ENCODE results near the gene TRDN.
"Not testable (repeated sequence)": the region's sequence is repeated elsewhere in the genome, so short reads cannot be mapped to it uniquely, and the experiment has no call there.

Gene TRDN

GRCh38 chr6:123527406-123527805 is 109.3 kb downstream of the TRDN start:
- no peak for DNase-seq
- no peak for TF ChIP-seq GATA1 (IDR thresholded peaks at IDR 0.05; ENCODE audit: low read depth, low read length)
- TF ChIP-seq POLR2A (IDR thresholded peaks at IDR 0.05; ENCODE audit: low read length) = no peak

- DNase-seq = no peak
Observed at GRCh38 chr6:123526128-123526527, 110.6 kb downstream of the TRDN start.

GRCh38 chr6:123524781-123525180 is 112.0 kb downstream of the TRDN start:
- TF ChIP-seq POLR2A (IDR thresholded peaks at IDR 0.05; ENCODE audit: low read length) = no peak
- TF ChIP-seq GATA1 (IDR thresholded peaks at IDR 0.05; ENCODE audit: low read depth, low read length) = no peak
- DNase-seq = no peak

More at GRCh38 chr6:123526128-123526527, 110.6 kb downstream of the TRDN start:
- no peak for TF ChIP-seq POLR2A (IDR thresholded peaks at IDR 0.05; ENCODE audit: low read length)
- no peak for TF ChIP-seq GATA1 (IDR thresholded peaks at IDR 0.05; ENCODE audit: low read depth, low read length)

GRCh38 chr6:123520217-123520616 is 116.5 kb downstream of the TRDN start:
- TF ChIP-seq GATA1 (IDR thresholded peaks at IDR 0.05; ENCODE audit: low read depth, low read length) (no peak), POLR2A (IDR thresholded peaks at IDR 0.05; ENCODE audit: low read length) (no peak)
- DNase-seq = no peak

- no peak for DNase-seq
- TF ChIP-seq POLR2A (IDR thresholded peaks at IDR 0.05; ENCODE audit: low read length) (no peak), GATA1 (IDR thresholded peaks at IDR 0.05; ENCODE audit: low read depth, low read length) (no peak)
Observed at GRCh38 chr6:123519189-123519505, 117.6 kb downstream of the TRDN start.

GRCh38 chr6:123518441-123519188 is 118.1 kb downstream of the TRDN start:
- TF ChIP-seq GATA1 (IDR thresholded peaks at IDR 0.05; ENCODE audit: low read depth, low read length) = no peak
- no peak for TF ChIP-seq POLR2A (IDR thresholded peaks at IDR 0.05; ENCODE audit: low read length)
- DNase-seq = no peak

GRCh38 chr6:123515715-123516114 is 121.0 kb downstream of the TRDN start:
- DNase-seq = no peak
- TF ChIP-seq POLR2A (IDR thresholded peaks at IDR 0.05; ENCODE audit: low read length) (no peak), GATA1 (IDR thresholded peaks at IDR 0.05; ENCODE audit: low read depth, low read length) (no peak)

GRCh38 chr6:123509112-123509511 is 127.6 kb downstream of the TRDN start:
- TF ChIP-seq GATA1 (IDR thresholded peaks at IDR 0.05; ENCODE audit: low read depth, low read length) = no peak
- no peak for TF ChIP-seq POLR2A (IDR thresholded peaks at IDR 0.05; ENCODE audit: low read length)
- no peak for DNase-seq

- TF ChIP-seq GATA1 (IDR thresholded peaks at IDR 0.05; ENCODE audit: low read depth, low read length) (no peak), POLR2A (IDR thresholded peaks at IDR 0.05; ENCODE audit: low read length) (no peak)
- no peak for DNase-seq
Observed at GRCh38 chr6:123508290-123508689, 128.5 kb downstream of the TRDN start.

GRCh38 chr6:123507582-123507981 is 129.2 kb downstream of the TRDN start:
- TF ChIP-seq POLR2A (IDR thresholded peaks at IDR 0.05; ENCODE audit: low read length) (no peak), GATA1 (IDR thresholded peaks at IDR 0.05; ENCODE audit: low read depth, low read length) (no peak)
- no peak for DNase-seq

- no peak for TF ChIP-seq POLR2A (IDR thresholded peaks at IDR 0.05; ENCODE audit: low read length)
- no peak for TF ChIP-seq GATA1 (IDR thresholded peaks at IDR 0.05; ENCODE audit: low read depth, low read length)
Observed at GRCh38 chr6:123503619-123504018, 133.1 kb downstream of the TRDN start.

GRCh38 chr6:123497025-123497424 is 139.7 kb downstream of the TRDN start:
- TF ChIP-seq GATA1 (IDR thresholded peaks at IDR 0.05; ENCODE audit: low read depth, low read length) (no peak), POLR2A (IDR thresholded peaks at IDR 0.05; ENCODE audit: low read length) (no peak)
- no peak for DNase-seq

More at GRCh38 chr6:123503619-123504018, 133.1 kb downstream of the TRDN start:
- no peak for DNase-seq

GRCh38 chr6:123489589-123489988 is 147.2 kb downstream of the TRDN start:
- DNase-seq = no peak
- no peak for TF ChIP-seq GATA1 (IDR thresholded peaks at IDR 0.05; ENCODE audit: low read depth, low read length)
- no peak for TF ChIP-seq POLR2A (IDR thresholded peaks at IDR 0.05; ENCODE audit: low read length)

GRCh38 chr6:123480986-123481385 is 155.8 kb downstream of the TRDN start:
- TF ChIP-seq POLR2A (IDR thresholded peaks at IDR 0.05; ENCODE audit: low read length) (no peak), GATA1 (IDR thresholded peaks at IDR 0.05; ENCODE audit: low read depth, low read length) (no peak)

GRCh38 chr6:123472025-123472702 is 164.6 kb downstream of the TRDN start:
- DNase-seq = not testable (repeated sequence)

More at GRCh38 chr6:123480986-123481385, 155.8 kb downstream of the TRDN start:
- DNase-seq = no peak

All from erythroblast (primary cell).